Parathyroid adenoma (tissue), 2 donors: ENCODE data around the gene PCDHA5.
"Not testable (repeated sequence)": the region's sequence is repeated elsewhere in the genome, so short reads cannot be mapped to it uniquely, and the experiment has no call there.

Source experiments
- H2AFZ ChIP-seq: fragments of 300-600 bp; sonication (generic); one replicate; pipeline ENCODE4 v1.7.0; 2017; ENCODE audit warnings: antibody characterized with exemption, mild to moderate bottlenecking
- H3K27ac ChIP-seq: fragments of 300-600 bp; sonication (generic); one replicate; pipeline ENCODE4 v1.7.0; 2017
- H3K27me3 ChIP-seq: fragments of 300-600 bp; sonication (generic); one replicate; pipeline ENCODE4 v1.7.0; 2017; ENCODE audit warnings: low read length; ENCODE audit not compliant: control insufficient read depth, insufficient read depth
- H3K36me3 ChIP-seq: fragments of 300-600 bp; sonication (generic); one replicate; pipeline ENCODE4 v1.7.0; 2017; ENCODE audit warnings: low read length; ENCODE audit not compliant: control insufficient read depth, insufficient read depth
- H3K4me1 ChIP-seq: fragments of 300-600 bp; sonication (generic); one replicate; pipeline ENCODE4 v1.7.0; 2017; ENCODE audit warnings: control low read depth
- H3K4me2 ChIP-seq: fragments of 300-600 bp; sonication (generic); one replicate; pipeline ENCODE4 v1.7.0; 2017; ENCODE audit warnings: low read length
- H3K4me3 ChIP-seq: fragments of 300-600 bp; sonication (generic); one replicate; pipeline ENCODE4 v1.7.0; 2017; ENCODE audit warnings: low read depth, low read length
- H3K79me2 ChIP-seq: fragments of 300-600 bp; sonication (generic); one replicate; pipeline ENCODE4 v1.7.0; 2017; ENCODE audit warnings: control low read depth
- H3K9ac ChIP-seq: fragments of 300-600 bp; sonication (generic); one replicate; pipeline ENCODE4 v1.7.0; 2017; ENCODE audit warnings: mild to moderate bottlenecking
- H3K9me3 ChIP-seq: fragments of 300-600 bp; sonication (generic); one replicate; pipeline ENCODE4 v1.7.0; 2017; ENCODE audit warnings: low read length; ENCODE audit not compliant: control insufficient read depth
- CTCF ChIP-seq: fragments of 300-600 bp; sonication (generic); IDR thresholded peaks from one replicate; pipeline ENCODE4 v1.7.0; 2017; ENCODE audit warnings: antibody characterized with exemption, mild to moderate bottlenecking
- donor health status: primary hyperparathyroidism.

The PCDHA5 gene

GRCh38 chr5:140808889-140809291 is 12.5 kb upstream of the PCDHA5 start:
- H3K4me3 ChIP-seq, result no peak overlapping the region
- no peak overlapping the region for H2AFZ ChIP-seq
- no peak overlapping the region for H3K27ac ChIP-seq
- H3K4me1 ChIP-seq, result no peaks in the 10 kb centered on the region
- TF ChIP-seq CTCF, result no peak
- H3K79me2 ChIP-seq, result no peaks in the 10 kb centered on the region
- no peaks in the 10 kb centered on the region for H3K27me3 ChIP-seq
- H3K9ac ChIP-seq, result no peak overlapping the region
- no peaks in the 10 kb centered on the region for H3K36me3 ChIP-seq
- H3K4me2 ChIP-seq, result no peak overlapping the region
- no peaks in the 10 kb centered on the region for H3K9me3 ChIP-seq

- Histone ChIP-seq H2AFZ (no peak overlapping the region), H3K4me1 (no peaks in the 10 kb centered on the region), H3K79me2 (no peaks in the 10 kb centered on the region), H3K4me2 (no peak overlapping the region), H3K27me3 (no peaks in the 10 kb centered on the region), H3K27ac (no peak overlapping the region), H3K9ac (no peak overlapping the region), H3K36me3 (no peaks in the 10 kb centered on the region), H3K9me3 (no peaks in the 10 kb centered on the region), H3K4me3 (no peak overlapping the region)
- TF ChIP-seq CTCF, result no peak
These were observed 842 bp downstream of the PCDHA5 start for GRCh38 chr5:140822281-140822629.

- H3K36me3 ChIP-seq, H3K9ac ChIP-seq, H2AFZ ChIP-seq, H3K4me3 ChIP-seq, H3K27ac ChIP-seq, H3K4me2 ChIP-seq, H3K27me3 ChIP-seq, H3K9me3 ChIP-seq, H3K4me1 ChIP-seq, H3K79me2 ChIP-seq: not testable (repeated sequence)
These were observed 1.6 kb downstream of the PCDHA5 start for GRCh38 chr5:140822969-140823368.

- Histone ChIP-seq H3K9ac (no peak overlapping the region), H3K27me3 (no peaks in the 10 kb centered on the region), H3K79me2 (no peaks in the 10 kb centered on the region), H3K4me1 (no peaks in the 10 kb centered on the region), H3K36me3 (no peaks in the 10 kb centered on the region), H3K4me3 (no peak overlapping the region), H2AFZ (no peak overlapping the region), H3K9me3 (peaks cover 1% of the 10 kb centered on the region), H3K4me2 (no peak overlapping the region), H3K27ac (no peak overlapping the region)
- no peak for TF ChIP-seq CTCF
These were observed 2.1 kb downstream of the PCDHA5 start for GRCh38 chr5:140823475-140823874.

GRCh38 chr5:140827704-140828361 is 6.4 kb downstream of the PCDHA5 start, which contains the start of gene PCDHA6:
Gene PCDHA6 (plus strand): TSS chr5:140827960. CDS start chr5:140828092, 132 bp downstream.
- no peaks in the 10 kb centered on the region for H3K79me2 ChIP-seq
- H3K4me1 ChIP-seq, result no peaks in the 10 kb centered on the region
- H3K9ac ChIP-seq, result no peak within 1 kb of the TSS
- H3K9me3 ChIP-seq, result peaks cover 3% of the 10 kb centered on the region
- peak within 1 kb of the TSS; percentile 12 for H3K27ac ChIP-seq
- no peaks in the 10 kb centered on the region for H3K36me3 ChIP-seq
- TF ChIP-seq CTCF, result no peak
- no peak within 1 kb of the TSS for H2AFZ ChIP-seq
- H3K27me3 ChIP-seq, result no peaks in the 10 kb centered on the region
- no peak within 1 kb of the TSS for H3K4me2 ChIP-seq
- no peak within 1 kb of the TSS for H3K4me3 ChIP-seq
